OCI-LY1 (cell line): ENCODE data around the gene DPF3.

ENCODE experiments used
- H2AFZ ChIP-seq: fragments of 200-600 bp; sonication (generic), shearing (Covaris generic); 2 replicates; pipeline ENCODE4 v1.6.0; 2014; ENCODE audit warnings: antibody characterized with exemption, mild to moderate bottlenecking, low read length
- H3F3A ChIP-seq: fragments of 200-600 bp; sonication (generic), shearing (Covaris generic); 2 replicates; pipeline ENCODE4 v1.6.0; 2014; ENCODE audit warnings: mild to moderate bottlenecking, antibody characterized with exemption, low read length, moderate library complexity; ENCODE audit not compliant: insufficient read depth
- H3K27ac ChIP-seq: fragments of 200-600 bp; sonication (generic); 2 replicates; pipeline ENCODE4 v1.5.1; 2014; ENCODE audit warnings: low read length, mixed run types, mild to moderate bottlenecking, low read depth; ENCODE audit not compliant: poor library complexity, severe bottlenecking
- H3K27me3 ChIP-seq: fragments of 200-600 bp; sonication (generic); 2 replicates; pipeline ENCODE4 v1.6.0; 2014; ENCODE audit warnings: antibody characterized with exemption, mild to moderate bottlenecking, low read length, moderate library complexity; ENCODE audit not compliant: insufficient read depth
- H3K36me3 ChIP-seq: fragments of 200-600 bp; sonication (generic); 2 replicates; pipeline ENCODE4 v1.6.1; 2014; ENCODE audit warnings: mild to moderate bottlenecking, antibody characterized with exemption, low read length, moderate library complexity, mixed read lengths; ENCODE audit not compliant: insufficient read depth
- H3K4me1 ChIP-seq: fragments of 200-600 bp; sonication (generic); 2 replicates; pipeline ENCODE4 v1.5.1; 2014; ENCODE audit warnings: mild to moderate bottlenecking, low read length, moderate library complexity; ENCODE audit not compliant: insufficient read depth, severe bottlenecking
- H3K4me2 ChIP-seq: fragments of 200-600 bp; sonication (generic), shearing (Covaris generic); 2 replicates; pipeline ENCODE4 v1.6.1; 2014; ENCODE audit warnings: low read length
- H3K4me3 ChIP-seq: fragments of 200-600 bp; sonication (generic); 2 replicates; pipeline ENCODE4 v1.5.1; 2014; ENCODE audit warnings: low read length, low read depth, mild to moderate bottlenecking, mixed read lengths; ENCODE audit not compliant: poor library complexity, severe bottlenecking
- H3K79me2 ChIP-seq: fragments of 200-600 bp; shearing (Covaris generic); 2 replicates; pipeline ENCODE4 v1.6.1; 2016; ENCODE audit warnings: mixed run types, low read length, mixed read lengths; ENCODE audit not compliant: insufficient read depth
- H3K9ac ChIP-seq: fragments of 200-600 bp; sonication (generic), shearing (Covaris generic); 2 replicates; pipeline ENCODE4 v1.6.1; 2014; ENCODE audit warnings: mild to moderate bottlenecking, low read length, mixed read lengths
- H3K9me2 ChIP-seq: fragments of 200-600 bp; sonication (generic), shearing (Covaris generic); 2 replicates; pipeline ENCODE4 v1.6.1; 2014; ENCODE audit warnings: low read depth, mild to moderate bottlenecking, low read length, mixed read lengths
- H3K9me3 ChIP-seq: fragments of 200-600 bp; shearing (Covaris generic); 2 replicates; pipeline ENCODE4 v1.6.1; 2014; ENCODE audit warnings: low read length, mixed read lengths
- H4K20me1 ChIP-seq: fragments of 200-600 bp; sonication (generic), shearing (Covaris generic); 2 replicates; pipeline ENCODE4 v1.6.0; 2016; ENCODE audit warnings: mild to moderate bottlenecking, low read length; ENCODE audit not compliant: insufficient read depth
- EZH2 ChIP-seq: fragments of 200-600 bp; sonication (generic), shearing (Covaris generic); IDR thresholded peaks from 2 replicates; pipeline ENCODE4 v1.8.0; 2017; ENCODE audit warnings: borderline replicate concordance, mixed run types, mild to moderate bottlenecking, antibody characterized with exemption, low read length, moderate library complexity, mixed read lengths
- TF ChIP-seq, protein P1 (sequence below): fragments of 200-600 bp; sonication (generic), shearing (Covaris generic); IDR thresholded peaks from 2 replicates; pipeline ENCODE4 v1.5.1; 2017; ENCODE audit warnings: mild to moderate bottlenecking, antibody characterized with exemption, low read length, moderate library complexity, mixed read lengths

DPF3 gene

DNA sequence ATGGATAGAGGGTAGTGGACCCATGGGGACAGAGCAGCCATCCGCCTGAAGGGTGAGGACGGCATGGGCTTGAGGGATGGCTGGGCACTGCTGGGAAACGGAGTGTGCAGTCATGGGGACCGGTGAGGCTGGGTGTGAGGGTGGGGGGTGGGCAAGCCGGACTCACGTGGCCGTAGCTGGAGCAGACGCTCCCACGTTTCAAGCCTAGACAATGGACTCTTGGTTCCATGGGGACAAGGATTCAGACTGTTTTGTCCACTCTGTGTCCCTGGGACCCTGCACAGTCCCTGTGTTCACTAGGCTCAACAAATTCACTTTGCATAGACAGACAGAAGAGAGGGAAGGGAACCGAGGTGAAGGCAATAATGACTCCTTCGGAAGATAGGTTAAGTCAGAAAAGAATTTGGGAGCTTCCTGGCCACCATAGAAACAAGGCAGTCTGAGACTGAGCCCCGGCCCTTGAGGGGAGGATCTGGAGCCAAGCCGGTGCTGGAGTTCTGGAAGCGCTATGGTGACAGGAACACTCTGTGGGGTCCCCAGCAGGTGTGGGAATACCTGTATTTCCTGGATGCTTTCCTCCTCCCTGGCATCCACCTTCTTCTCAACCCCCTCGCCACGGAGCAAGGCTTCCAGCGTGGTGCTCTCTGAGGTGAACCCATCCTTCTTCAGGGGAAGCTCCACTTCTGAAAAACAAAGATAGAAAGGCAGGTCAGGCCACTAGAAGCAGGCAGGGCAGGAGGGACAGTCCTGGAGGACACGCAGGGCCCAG, 162.5 kb downstream of the DPF3 start:
- H3K9me3 ChIP-seq, result no peaks in the 10 kb centered on the region

DNA sequence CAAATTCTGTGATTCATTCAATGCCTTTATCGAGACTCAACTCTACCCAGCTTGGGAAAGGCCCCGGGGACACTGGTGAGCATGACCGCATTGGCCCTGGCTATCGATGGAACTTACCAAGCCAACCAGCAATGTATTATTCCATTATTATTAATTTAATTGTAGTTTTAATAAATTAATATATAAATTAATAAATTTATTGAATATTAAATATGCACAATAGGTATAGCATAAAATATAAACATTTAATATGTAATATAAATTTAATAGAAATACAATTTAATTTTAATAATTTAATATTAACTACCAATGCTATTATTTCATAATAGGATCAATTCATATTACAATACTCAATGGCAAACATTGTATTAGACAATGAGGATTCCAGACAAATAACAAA, 163.4 kb downstream of the DPF3 start:
- no peak overlapping the region for H3K4me2 ChIP-seq
- H3K4me1 ChIP-seq, result no peaks in the 10 kb centered on the region
- 0 out of 2 replicates have a peak, but pooled peaks cover 5% of the 10 kb centered on the region for H3K27me3 ChIP-seq
- no peaks in the 10 kb centered on the region for H3F3A ChIP-seq
- H3K9me3 ChIP-seq, result no peaks in the 10 kb centered on the region
- no peaks in the 10 kb centered on the region for H3K79me2 ChIP-seq
- H3K27ac ChIP-seq, result no peak overlapping the region
- no peaks in the 10 kb centered on the region for H4K20me1 ChIP-seq
- H3K4me3 ChIP-seq, result no peak overlapping the region
- no peaks in the 10 kb centered on the region for H3K36me3 ChIP-seq
- TF ChIP-seq EZH2, result no peak
- no peak overlapping the region for H3K9ac ChIP-seq
- no peaks in the 10 kb centered on the region for H3K9me2 ChIP-seq
- H2AFZ ChIP-seq, result no peak overlapping the region

More for the DNA sequence above, 162.5 kb downstream of the DPF3 start:
- no peaks in the 10 kb centered on the region for H4K20me1 ChIP-seq
- H3K4me1 ChIP-seq, result no peaks in the 10 kb centered on the region
- no peak overlapping the region for H2AFZ ChIP-seq
- H3K4me2 ChIP-seq, result no peak overlapping the region
- H3K4me3 ChIP-seq, result no peak overlapping the region
- H3K27me3 ChIP-seq, result 0 out of 2 replicates have a peak, but pooled peaks cover 5% of the 10 kb centered on the region
- H3K36me3 ChIP-seq, result no peaks in the 10 kb centered on the region
- H3K9ac ChIP-seq, result no peak overlapping the region
- H3F3A ChIP-seq, result no peaks in the 10 kb centered on the region
- no peaks in the 10 kb centered on the region for H3K9me2 ChIP-seq
- TF ChIP-seq, protein P1, sequence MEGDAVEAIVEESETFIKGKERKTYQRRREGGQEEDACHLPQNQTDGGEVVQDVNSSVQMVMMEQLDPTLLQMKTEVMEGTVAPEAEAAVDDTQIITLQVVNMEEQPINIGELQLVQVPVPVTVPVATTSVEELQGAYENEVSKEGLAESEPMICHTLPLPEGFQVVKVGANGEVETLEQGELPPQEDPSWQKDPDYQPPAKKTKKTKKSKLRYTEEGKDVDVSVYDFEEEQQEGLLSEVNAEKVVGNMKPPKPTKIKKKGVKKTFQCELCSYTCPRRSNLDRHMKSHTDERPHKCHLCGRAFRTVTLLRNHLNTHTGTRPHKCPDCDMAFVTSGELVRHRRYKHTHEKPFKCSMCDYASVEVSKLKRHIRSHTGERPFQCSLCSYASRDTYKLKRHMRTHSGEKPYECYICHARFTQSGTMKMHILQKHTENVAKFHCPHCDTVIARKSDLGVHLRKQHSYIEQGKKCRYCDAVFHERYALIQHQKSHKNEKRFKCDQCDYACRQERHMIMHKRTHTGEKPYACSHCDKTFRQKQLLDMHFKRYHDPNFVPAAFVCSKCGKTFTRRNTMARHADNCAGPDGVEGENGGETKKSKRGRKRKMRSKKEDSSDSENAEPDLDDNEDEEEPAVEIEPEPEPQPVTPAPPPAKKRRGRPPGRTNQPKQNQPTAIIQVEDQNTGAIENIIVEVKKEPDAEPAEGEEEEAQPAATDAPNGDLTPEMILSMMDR, result no peak
- no peak for TF ChIP-seq EZH2
- no peaks in the 10 kb centered on the region for H3K79me2 ChIP-seq
- H3K27ac ChIP-seq, result no peak overlapping the region

DNA sequence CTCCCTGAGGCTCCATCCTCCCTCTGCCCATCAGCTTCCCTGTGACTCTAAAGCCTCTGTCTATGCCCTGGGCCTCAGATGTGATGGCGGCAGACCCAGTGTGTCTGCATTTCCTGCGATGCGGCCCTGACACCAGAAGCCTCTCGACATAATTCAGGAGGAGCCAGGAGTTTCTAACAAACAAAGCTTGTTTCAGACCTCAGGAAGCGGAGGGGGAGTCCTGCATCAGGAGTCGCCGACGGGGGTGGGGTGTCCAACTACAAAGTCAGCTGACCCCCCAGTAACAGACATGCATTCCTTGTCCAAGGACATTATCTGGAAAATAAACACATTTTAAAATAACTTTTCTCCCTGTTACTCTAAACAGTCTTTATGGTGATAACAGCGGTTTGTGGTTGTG, 167.5 kb downstream of the DPF3 start:
- no peaks in the 10 kb centered on the region for H3K27me3 ChIP-seq
- TF ChIP-seq, protein P1, result no peak
- no peak for TF ChIP-seq EZH2
- no peak overlapping the region for H2AFZ ChIP-seq
- no peaks in the 10 kb centered on the region for H3K79me2 ChIP-seq
- no peak overlapping the region for H3K9ac ChIP-seq
- no peak overlapping the region for H3K4me3 ChIP-seq
- no peaks in the 10 kb centered on the region for H3F3A ChIP-seq
- no peak overlapping the region for H3K4me2 ChIP-seq
- no peaks in the 10 kb centered on the region for H3K36me3 ChIP-seq
- H3K4me1 ChIP-seq, result no peaks in the 10 kb centered on the region
- H3K27ac ChIP-seq, result no peak overlapping the region
- H3K9me2 ChIP-seq, result no peaks in the 10 kb centered on the region
- no peaks in the 10 kb centered on the region for H3K9me3 ChIP-seq
- H4K20me1 ChIP-seq, result no peaks in the 10 kb centered on the region
